ENCODE measurements around the gene ANKRD42. TPM values are rescaled to one million over a fixed set of nuclear protein-coding genes. Genes with fewer than 3 reads are reported as not detected.
A peak's percentile ranks its signal among the peaks of the same experiment; 100 is the strongest.

Gene ANKRD42
- total and polyA plus RNA-seq, 9 of the 15 experiments (the other 6 are each of a cell fraction or from before 2014, with no cell fraction given) = 2.8 to 9.1 (median 6.1) TPM

DNA sequence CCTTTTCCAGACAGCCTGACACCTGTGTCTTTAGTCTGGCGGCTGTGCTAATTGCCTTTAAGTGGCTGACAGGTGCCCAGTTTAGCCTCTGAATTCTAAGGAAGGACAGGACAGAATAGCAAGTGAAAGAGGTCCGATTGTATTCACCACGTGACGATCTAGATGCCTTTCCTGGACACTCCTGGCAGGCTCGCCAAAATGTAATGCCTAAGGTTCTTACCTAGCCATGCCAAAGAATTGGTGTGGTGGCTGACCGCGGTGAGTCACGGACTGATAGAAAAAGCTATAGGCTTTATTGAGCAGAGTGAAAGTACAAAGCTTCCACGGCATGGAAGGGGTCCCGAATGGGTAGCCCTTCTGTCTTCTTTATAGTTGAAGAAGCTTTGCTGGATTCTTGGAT, 26.7 kb downstream of the ANKRD42 start:
- in situ Hi-C loops (cut with MboI) = no loop called here
- Histone ChIP-seq H3K9ac (ENCODE audit: insufficient read depth in 1 of 2, low read depth in 2 of 2, low read length in 2 of 2) (peak overlapping the region in 1 of 2 experiments; percentile 28; a peak in 1 of 4 replicates), H2AFZ (ENCODE audit: low read depth, low read length) (peak overlapping the region; percentile 48), H3K9me1 (ENCODE audit: control insufficient read depth, insufficient read depth, low read length) (no peaks in the 10 kb centered on the region), H4K20me1 (replicated peaks; ENCODE audit: control insufficient read depth, insufficient read depth, low read length) (no peaks in the 10 kb centered on the region), H3K79me2 (ENCODE audit: control insufficient read depth, insufficient read depth, low read length) (no peaks in the 10 kb centered on the region), H3K4me1 (replicated peaks in 1 of 2; ENCODE audit: control insufficient read depth in 2 of 2, insufficient read depth in 2 of 2, low read length in 2 of 2) (no peaks in the 10 kb centered on the region), H3K4me2 (ENCODE audit: insufficient read depth, low read length) (peak overlapping the region; percentile 55), H3K9me3 (replicated peaks; ENCODE audit: control insufficient read depth, insufficient read depth, low read depth, low read length) (0 out of 2 replicates have a peak, but pooled peaks cover 1% of the 10 kb centered on the region), H3K4me3 (no peak overlapping the region), H3K27ac (ENCODE audit: extremely low read depth, low read depth, low read length) (no peak overlapping the region), H3K27me3 (ENCODE audit: control insufficient read depth in 2 of 2, insufficient read depth in 2 of 2, low read length in 2 of 2) (0 out of 5 replicates have a peak, but pooled peaks cover 0 to 6% of the 10 kb centered on the region in 2 experiments), H3K36me3 (ENCODE audit: control insufficient read depth, insufficient read depth, low read length) (no peaks in the 10 kb centered on the region)
- 6% methylated on average over 10 of the region's 10 CpGs for whole genome bisulfite sequencing (ENCODE audit: insufficient coverage, low coverage, missing lambda C conversion rate)
- TF ChIP-seq RAD51 (IDR thresholded peaks at IDR 0.05; ENCODE audit: borderline replicate concordance, low read depth) = 0 out of 2 replicates have a peak, but pooled peaks have one; percentile 17
- no peak for TF ChIP-seq CHD1 (IDR thresholded peaks at IDR 0.05; ENCODE audit: low read length)
- TF ChIP-seq, protein P1, sequence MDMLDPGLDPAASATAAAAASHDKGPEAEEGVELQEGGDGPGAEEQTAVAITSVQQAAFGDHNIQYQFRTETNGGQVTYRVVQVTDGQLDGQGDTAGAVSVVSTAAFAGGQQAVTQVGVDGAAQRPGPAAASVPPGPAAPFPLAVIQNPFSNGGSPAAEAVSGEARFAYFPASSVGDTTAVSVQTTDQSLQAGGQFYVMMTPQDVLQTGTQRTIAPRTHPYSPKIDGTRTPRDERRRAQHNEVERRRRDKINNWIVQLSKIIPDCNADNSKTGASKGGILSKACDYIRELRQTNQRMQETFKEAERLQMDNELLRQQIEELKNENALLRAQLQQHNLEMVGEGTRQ (CRISPR knock-in tag; IDR thresholded peaks at IDR 0.05) = 0 out of 2 replicates have a peak, but pooled peaks have one; percentile 16
- POLR2A ChIA-PET = interaction anchor here (1.0 kb wide), 1 partner anchor 29 kb away, joined by 3 read pairs; no protein-coding TSS in a partner anchor
- ATAC-seq (peak; percentile 79), DNase-seq (ENCODE audit: extremely low read depth in 1 of 4, low spot score in 3 of 4) (peak in 1 of 4 experiments; percentile 13), FAIRE-seq (no peak)
- CTCF ChIA-PET (ENCODE audit: low intra/inter-chr PET ratio) = no interaction called here
- no TSS peak for BruUV-seq (replicated peaks)
- intact Hi-C loops (cut with micrococcal nuclease) = no loop called here

DNA sequence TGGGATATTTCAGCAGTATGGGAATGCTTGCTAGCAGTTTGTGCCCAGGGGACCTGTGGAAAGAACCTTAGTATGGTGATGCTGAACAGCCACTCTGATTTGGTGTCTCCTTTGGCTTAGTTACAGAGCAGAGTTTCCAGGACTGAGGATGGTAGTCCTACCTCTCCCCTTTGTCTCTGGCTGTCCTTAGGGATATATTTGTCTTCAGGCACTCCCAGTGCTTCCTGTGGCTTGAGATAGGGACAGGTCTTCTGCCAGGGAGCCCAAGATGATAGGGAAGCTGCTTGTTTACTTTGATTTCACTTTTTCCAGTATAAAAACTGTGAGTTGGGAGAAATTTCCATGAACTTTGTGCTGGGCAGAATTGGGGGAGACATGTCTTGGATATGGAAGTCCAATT, 28.2 kb downstream of the ANKRD42 start:
- DNase-seq (ENCODE audit: extremely low read depth in 1 of 4, low spot score in 3 of 4) = no peak
- no peak for ATAC-seq
- Histone ChIP-seq H3K36me3 (ENCODE audit: control insufficient read depth, insufficient read depth, low read length) (no peaks in the 10 kb centered on the region), H3K4me3 (no peak overlapping the region), H3K9me3 (replicated peaks; ENCODE audit: control insufficient read depth, insufficient read depth, low read depth, low read length) (0 out of 2 replicates have a peak, but pooled peaks cover 1% of the 10 kb centered on the region), H3K9me1 (ENCODE audit: control insufficient read depth, insufficient read depth, low read length) (no peaks in the 10 kb centered on the region), H4K20me1 (replicated peaks; ENCODE audit: control insufficient read depth, insufficient read depth, low read length) (no peaks in the 10 kb centered on the region), H3K79me2 (ENCODE audit: control insufficient read depth, insufficient read depth, low read length) (no peaks in the 10 kb centered on the region), H3K27ac (ENCODE audit: extremely low read depth, low read depth, low read length) (no peak overlapping the region), H2AFZ (ENCODE audit: low read depth, low read length) (no peak overlapping the region), H3K4me1 (replicated peaks in 1 of 2; ENCODE audit: control insufficient read depth in 2 of 2, insufficient read depth in 2 of 2, low read length in 2 of 2) (no peaks in the 10 kb centered on the region), H3K9ac (ENCODE audit: insufficient read depth in 1 of 2, low read depth in 2 of 2, low read length in 2 of 2) (no peak overlapping the region), H3K27me3 (ENCODE audit: control insufficient read depth in 2 of 2, insufficient read depth in 2 of 2, low read length in 2 of 2) (0 out of 5 replicates have a peak, but pooled peaks cover 0 to 6% of the 10 kb centered on the region in 2 experiments), H3K4me2 (ENCODE audit: insufficient read depth, low read length) (no peak overlapping the region)
- intact Hi-C loops (cut with micrococcal nuclease) (no loop called here), in situ Hi-C loops (cut with MboI) (no loop called here)
- BruUV-seq (replicated peaks) = no TSS peak
- FAIRE-seq = no peak
- ChIA-PET POLR2A (no interaction called here), CTCF (ENCODE audit: low intra/inter-chr PET ratio) (no interaction called here)
- TF ChIP-seq NFIC (IDR thresholded peaks at IDR 0.05) (no peak), LCOR (CRISPR knock-in tag; IDR thresholded peaks at IDR 0.05) (no peak), HDAC1 (IDR thresholded peaks at IDR 0.05) (no peak), ZC3H8 (IDR thresholded peaks at IDR 0.05) (no peak), HOXB6 (CRISPR knock-in tag; IDR thresholded peaks at IDR 0.05; ENCODE audit: borderline replicate concordance) (no peak), ZNF282 (CRISPR knock-in tag; IDR thresholded peaks at IDR 0.05) (no peak), ATF1 (CRISPR knock-in tag; IDR thresholded peaks at IDR 0.05) (no peak), ATF1 (tag; IDR thresholded peaks at IDR 0.05) (no peak)
- TF ChIP-seq, protein P2, sequence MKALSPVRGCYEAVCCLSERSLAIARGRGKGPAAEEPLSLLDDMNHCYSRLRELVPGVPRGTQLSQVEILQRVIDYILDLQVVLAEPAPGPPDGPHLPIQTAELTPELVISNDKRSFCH (CRISPR knock-in tag; IDR thresholded peaks at IDR 0.05) = no peak
- TF ChIP-seq, protein P2 (tag; IDR thresholded peaks at IDR 0.05) = no peak
